Measurements from ENCODE around the gene HNRNPDL. TPM values are rescaled to one million over a fixed set of nuclear protein-coding genes. Genes with fewer than 3 reads are reported as not detected.

Gene HNRNPDL
- total and polyA plus RNA-seq, 2 of the 13 experiments (the other 11 are each of a cell fraction or from before 2014, with no cell fraction given) = 167 to 414 TPM

- TF ChIP-seq SKIL (CRISPR knock-in tag; IDR thresholded peaks at IDR 0.05; ENCODE audit: borderline replicate concordance) = no peak
- no peak for TF ChIP-seq GZF1 (CRISPR knock-in tag; IDR thresholded peaks at IDR 0.05)
- TF ChIP-seq ISL2 (CRISPR knock-in tag; IDR thresholded peaks at IDR 0.05) = no peak
- no peak for TF ChIP-seq ZNF138 (CRISPR knock-in tag; IDR thresholded peaks at IDR 0.05; ENCODE audit: low read depth)
- no peak for TF ChIP-seq ZNF383 (CRISPR knock-in tag; IDR thresholded peaks at IDR 0.05; ENCODE audit: borderline replicate concordance)
- no peak for TF ChIP-seq KAT2B (IDR thresholded peaks at IDR 0.05; ENCODE audit: borderline replicate concordance, low read depth, low read length)
- TF ChIP-seq AGO1 (IDR thresholded peaks at IDR 0.05; ENCODE audit: low read depth, low read length, poor library complexity, severe bottlenecking) = no peak
- TF ChIP-seq TERF1 (CRISPR knock-in tag; IDR thresholded peaks at IDR 0.05) = no peak
- no peak for TF ChIP-seq ZNF549 (CRISPR knock-in tag; IDR thresholded peaks at IDR 0.05)
- TF ChIP-seq YEATS2 (CRISPR knock-in tag; IDR thresholded peaks at IDR 0.05; ENCODE audit: borderline replicate concordance) = no peak
- no peak for TF ChIP-seq ZNF598 (CRISPR knock-in tag; IDR thresholded peaks at IDR 0.05; ENCODE audit: borderline replicate concordance)
- TF ChIP-seq ZGPAT (CRISPR knock-in tag; IDR thresholded peaks at IDR 0.05) = peak; percentile 36; the same call in 1 of the 2 replicates
- TF ChIP-seq KDM6A (CRISPR knock-in tag; IDR thresholded peaks at IDR 0.05; ENCODE audit: low read depth) = no peak
- TF ChIP-seq ARNTL (CRISPR knock-in tag; IDR thresholded peaks at IDR 0.05) = no peak
- no peak for TF ChIP-seq NR0B2 (CRISPR knock-in tag; IDR thresholded peaks at IDR 0.05)
- TF ChIP-seq EED (CRISPR knock-in tag; IDR thresholded peaks at IDR 0.05) = no peak
- 0 out of 2 replicates have a peak, but pooled peaks have one; percentile 32 for TF ChIP-seq ZNF580 (CRISPR knock-in tag; IDR thresholded peaks at IDR 0.05; ENCODE audit: borderline replicate concordance, low read depth)
- no peak for TF ChIP-seq ZSCAN20 (CRISPR knock-in tag; IDR thresholded peaks at IDR 0.05; ENCODE audit: borderline replicate concordance)
These were observed 4.7 kb upstream of the HNRNPDL start (continued) for GRCh38 chr4:82434949-82435348.
